IPS-18a (cell line): Measurements from ENCODE around the gene GATA5.
A peak's percentile ranks its signal among the peaks of the same experiment; 100 is the strongest.

Experiments used
- H3K27ac ChIP-seq: one replicate; pipeline ENCODE4 v1.5.1; 2013; ENCODE audit warnings: low read length
- H3K27me3 ChIP-seq: one replicate; pipeline ENCODE4 v1.6.1; 2013; ENCODE audit warnings: mild to moderate bottlenecking, low read length; ENCODE audit not compliant: control insufficient read depth, insufficient read depth
- H3K36me3 ChIP-seq: one replicate; pipeline ENCODE4 v1.6.1; 2013; ENCODE audit warnings: low read depth, low read length; ENCODE audit not compliant: control insufficient read depth
- H3K4me1 ChIP-seq: one replicate; pipeline ENCODE4 v1.6.1; 2013; ENCODE audit warnings: low read depth, low read length; ENCODE audit not compliant: control insufficient read depth
- H3K4me3 ChIP-seq: one replicate; pipeline ENCODE4 v1.5.1; 2013; ENCODE audit warnings: low read length
- H3K9ac ChIP-seq: one replicate; pipeline ENCODE4 v1.6.1; 2013; ENCODE audit warnings: mild to moderate bottlenecking, low read length, moderate library complexity
- H3K9me3 ChIP-seq: one replicate; pipeline ENCODE4 v1.6.1; 2013; ENCODE audit warnings: low read depth, low read length; ENCODE audit not compliant: control insufficient read depth

GATA5 gene

GRCh38 chr20:62485062-62485700, 9.4 kb upstream of the GATA5 start:
- H3K27me3 ChIP-seq = peaks cover 74% of the 10 kb centered on the region

GRCh38 chr20:62484478-62484877, 8.7 kb upstream of the GATA5 start:
- no peak overlapping the region for H3K9ac ChIP-seq

More at GRCh38 chr20:62485062-62485700, 9.4 kb upstream of the GATA5 start:
- H3K36me3 ChIP-seq = no peaks in the 10 kb centered on the region
- H3K4me1 ChIP-seq = peaks cover 12% of the 10 kb centered on the region
- no peak overlapping the region for H3K27ac ChIP-seq
- no peak overlapping the region for H3K9ac ChIP-seq
- H3K4me3 ChIP-seq = no peak overlapping the region
- H3K9me3 ChIP-seq = no peaks in the 10 kb centered on the region

GRCh38 chr20:62483613-62484458, 8.0 kb upstream of the GATA5 start:
- H3K27me3 ChIP-seq = peaks cover 86% of the 10 kb centered on the region
- H3K9me3 ChIP-seq = no peaks in the 10 kb centered on the region

More at GRCh38 chr20:62484478-62484877, 8.7 kb upstream of the GATA5 start:
- Histone ChIP-seq H3K36me3 (no peaks in the 10 kb centered on the region), H3K4me3 (no peak overlapping the region), H3K9me3 (no peaks in the 10 kb centered on the region), H3K27ac (no peak overlapping the region), H3K27me3 (peaks cover 80% of the 10 kb centered on the region), H3K4me1 (peaks cover 12% of the 10 kb centered on the region)

GRCh38 chr20:62482974-62483373, 7.2 kb upstream of the GATA5 start:
- no peaks in the 10 kb centered on the region for H3K9me3 ChIP-seq
- no peak overlapping the region for H3K27ac ChIP-seq
- H3K36me3 ChIP-seq = no peaks in the 10 kb centered on the region
- H3K4me1 ChIP-seq = peaks cover 12% of the 10 kb centered on the region
- H3K9ac ChIP-seq = no peak overlapping the region
- H3K27me3 ChIP-seq = peaks cover 95% of the 10 kb centered on the region
- peak overlapping the region; percentile 21 for H3K4me3 ChIP-seq

More at GRCh38 chr20:62483613-62484458, 8.0 kb upstream of the GATA5 start:
- Histone ChIP-seq H3K36me3 (no peaks in the 10 kb centered on the region), H3K9ac (no peak overlapping the region), H3K4me3 (no peak overlapping the region), H3K4me1 (peaks cover 12% of the 10 kb centered on the region), H3K27ac (no peak overlapping the region)

- H3K36me3 ChIP-seq = no peaks in the 10 kb centered on the region
- peaks cover 12% of the 10 kb centered on the region for H3K4me1 ChIP-seq
- H3K27me3 ChIP-seq = peaks cover 96% of the 10 kb centered on the region
- no peak overlapping the region for H3K9ac ChIP-seq
- no peak overlapping the region for H3K27ac ChIP-seq
- no peaks in the 10 kb centered on the region for H3K9me3 ChIP-seq
- peak overlapping the region; percentile 21 for H3K4me3 ChIP-seq
Measured at GRCh38 chr20:62482146-62482809, 6.5 kb upstream of the GATA5 start.

GRCh38 chr20:62481425-62482145, 5.8 kb upstream of the GATA5 start:
- Histone ChIP-seq H3K4me3 (peak overlapping the region; percentile 21), H3K4me1 (peaks cover 12% of the 10 kb centered on the region)

GRCh38 chr20:62480318-62480717, 4.5 kb upstream of the GATA5 start:
- Histone ChIP-seq H3K9me3 (no peaks in the 10 kb centered on the region), H3K4me3 (no peak overlapping the region), H3K27me3 (peaks cover 97% of the 10 kb centered on the region), H3K4me1 (peaks cover 12% of the 10 kb centered on the region), H3K27ac (no peak overlapping the region), H3K36me3 (no peaks in the 10 kb centered on the region), H3K9ac (no peak overlapping the region)

More at GRCh38 chr20:62481425-62482145, 5.8 kb upstream of the GATA5 start:
- Histone ChIP-seq H3K27me3 (peaks cover 95% of the 10 kb centered on the region), H3K9ac (no peak overlapping the region), H3K27ac (no peak overlapping the region), H3K9me3 (no peaks in the 10 kb centered on the region), H3K36me3 (no peaks in the 10 kb centered on the region)

- Histone ChIP-seq H3K27ac (no peak overlapping the region), H3K9me3 (no peaks in the 10 kb centered on the region), H3K9ac (no peak overlapping the region), H3K36me3 (no peaks in the 10 kb centered on the region), H3K27me3 (peaks cover 97% of the 10 kb centered on the region), H3K4me3 (no peak overlapping the region), H3K4me1 (peaks cover 14% of the 10 kb centered on the region)
Measured at GRCh38 chr20:62479656-62480055, 3.9 kb upstream of the GATA5 start.

- H3K36me3 ChIP-seq = no peaks in the 10 kb centered on the region
- H3K4me3 ChIP-seq = no peak overlapping the region
- peaks cover 16% of the 10 kb centered on the region for H3K4me1 ChIP-seq
- no peaks in the 10 kb centered on the region for H3K9me3 ChIP-seq
- H3K27me3 ChIP-seq = peaks cover 99% of the 10 kb centered on the region
- no peak overlapping the region for H3K27ac ChIP-seq
- no peak overlapping the region for H3K9ac ChIP-seq
Measured at GRCh38 chr20:62479156-62479555, 3.4 kb upstream of the GATA5 start.

- H3K9me3 ChIP-seq = no peaks in the 10 kb centered on the region
- H3K4me3 ChIP-seq = no peak overlapping the region
- H3K27me3 ChIP-seq = peaks cover 99% of the 10 kb centered on the region
- no peak overlapping the region for H3K27ac ChIP-seq
- no peak overlapping the region for H3K9ac ChIP-seq
- H3K36me3 ChIP-seq = no peaks in the 10 kb centered on the region
- H3K4me1 ChIP-seq = peaks cover 16% of the 10 kb centered on the region
Measured at GRCh38 chr20:62477669-62478455, 2.1 kb upstream of the GATA5 start.
